Esophagus mucosa (tissue), 1 donor: ENCODE data around the gene MGAT5B. TPM values are rescaled to one million over a fixed set of nuclear protein-coding genes. Genes with fewer than 3 reads are reported as not detected.
A peak's percentile ranks its signal among the peaks of the same experiment; 100 is the strongest.
"Not testable (repeated sequence)": the region's sequence is repeated elsewhere in the genome, so short reads cannot be mapped to it uniquely, and the experiment has no call there.

Experiments
- ATAC-seq: fragments of 200-7000 bp; cut with Tn5 transposase; one replicate; pipeline ENCODE4 v1.9.1; 2020
- total RNA-seq: library from RNA; stranded (reverse); gene quantifications from one replicate; pipeline ENCODE4 v1.2.4, GENCODE V29; 2023
- donor health status: DM: yes; HTN: yes; CAD: no.

Gene MGAT5B
- total RNA-seq, 1 donor from 2014 or later: 0.20 TPM

GRCh38 chr17:76953946-76954345, 85.7 kb downstream of the MGAT5B start:
- no peak for ATAC-seq

GRCh38 chr17:76955191-76955590, 87.0 kb downstream of the MGAT5B start:
- no peak for ATAC-seq

- ATAC-seq: no peak
Measured at GRCh38 chr17:76956846-76957540, 88.8 kb downstream of the MGAT5B start.

- ATAC-seq: no peak
Measured at GRCh38 chr17:76957678-76958464, 89.7 kb downstream of the MGAT5B start.

GRCh38 chr17:76958974-76959373, 90.8 kb downstream of the MGAT5B start:
- ATAC-seq: no peak

GRCh38 chr17:76961869-76962268, 93.7 kb downstream of the MGAT5B start:
- ATAC-seq: no peak

GRCh38 chr17:76962858-76963257, 94.7 kb downstream of the MGAT5B start:
- no peak for ATAC-seq

- no peak for ATAC-seq
Measured at GRCh38 chr17:76966016-76966415, 97.8 kb downstream of the MGAT5B start.

GRCh38 chr17:76966486-76967181, 98.4 kb downstream of the MGAT5B start:
- no peak for ATAC-seq

GRCh38 chr17:76967762-76968161, 99.6 kb downstream of the MGAT5B start:
- ATAC-seq: no peak

GRCh38 chr17:76968707-76969597, 100.7 kb downstream of the MGAT5B start:
- peak; percentile 42 for ATAC-seq

- ATAC-seq: no peak
Measured at GRCh38 chr17:76969598-76970172, 101.5 kb downstream of the MGAT5B start.

- not testable (repeated sequence) for ATAC-seq
Measured at GRCh38 chr17:76970228-76970627, 102.0 kb downstream of the MGAT5B start.

GRCh38 chr17:76972046-76972641, 103.9 kb downstream of the MGAT5B start:
- no peak for ATAC-seq

- no peak for ATAC-seq
Measured at GRCh38 chr17:76973040-76973439, 104.8 kb downstream of the MGAT5B start.

GRCh38 chr17:76974721-76975120, 106.5 kb downstream of the MGAT5B start:
- no peak for ATAC-seq

GRCh38 chr17:76978050-76978449, 109.8 kb downstream of the MGAT5B start:
- ATAC-seq: not testable (repeated sequence)

- ATAC-seq: no peak
Measured at GRCh38 chr17:76981545-76982295, 113.5 kb downstream of the MGAT5B start.

- no peak for ATAC-seq
Measured at GRCh38 chr17:76982408-76983074, 114.3 kb downstream of the MGAT5B start.
